ENCODE measurements around the gene CD22.

CD22 gene

GRCh38 chr19:35392742-35393715 is 64.0 kb downstream of the CD22 start:
- DNase-seq, result no peak

GRCh38 chr19:35395382-35396199 is 66.6 kb downstream of the CD22 start:
- no peak for DNase-seq

GRCh38 chr19:35396240-35396885 is 67.4 kb downstream of the CD22 start:
- DNase-seq, result no peak
